Mesendoderm (in vitro differentiated cells): Measurements from ENCODE around the gene CARD9.
"Not testable (repeated sequence)": the region's sequence is repeated elsewhere in the genome, so short reads cannot be mapped to it uniquely, and the experiment has no call there.

Experiments used
- DNase-seq: peaks from one replicate; pipeline ENCODE4 v3.0.0; 2013
- H2AK5ac ChIP-seq: 2 replicates; pipeline ENCODE4 v1.6.1; 2013; ENCODE audit warnings: low read length, inconsistent platforms
- H2BK120ac ChIP-seq: 2 replicates; pipeline ENCODE4 v1.6.1; 2013; ENCODE audit warnings: low read depth, mild to moderate bottlenecking, low read length, moderate library complexity, mixed read lengths
- H2BK15ac ChIP-seq: replicated peaks from 2 replicates; pipeline ENCODE4 v1.6.1; 2013; ENCODE audit warnings: low read depth, mild to moderate bottlenecking, moderate library complexity
- H2BK5ac ChIP-seq: 2 replicates; pipeline ENCODE4 v1.6.1; 2013; ENCODE audit warnings: low read length, inconsistent platforms
- H3K18ac ChIP-seq: 2 replicates; pipeline ENCODE4 v1.6.1; 2013; ENCODE audit warnings: mild to moderate bottlenecking, low read length, mixed read lengths
- H3K23ac ChIP-seq: one replicate; pipeline ENCODE4 v1.6.1; 2013; ENCODE audit warnings: low read length
- H3K27ac ChIP-seq: 2 replicates; pipeline ENCODE4 v1.5.1; 2013; ENCODE audit warnings: low read depth, mild to moderate bottlenecking, inconsistent platforms, low read length, moderate library complexity
- H3K27me3 ChIP-seq: 2 replicates; pipeline ENCODE4 v1.6.1; 2013; ENCODE audit warnings: low read length, control low read depth, mild to moderate bottlenecking, inconsistent platforms; ENCODE audit not compliant: insufficient read depth, poor library complexity
- H3K36me3 ChIP-seq: 2 replicates; pipeline ENCODE4 v1.6.1; 2013; ENCODE audit warnings: low read length, inconsistent platforms; ENCODE audit not compliant: control insufficient read depth, insufficient read depth
- H3K4ac ChIP-seq: one replicate; pipeline ENCODE4 v1.6.1; 2013; ENCODE audit warnings: low read depth, mild to moderate bottlenecking, low read length, moderate library complexity
- H3K4me1 ChIP-seq: 2 replicates; pipeline ENCODE4 v1.6.1; 2013; ENCODE audit warnings: low read depth, low read length, inconsistent platforms; ENCODE audit not compliant: control insufficient read depth
- H3K4me2 ChIP-seq: 2 replicates; pipeline ENCODE4 v1.6.1; 2013; ENCODE audit warnings: low read length
- H3K4me3 ChIP-seq: 2 replicates; pipeline ENCODE4 v1.5.1; 2013; ENCODE audit warnings: mild to moderate bottlenecking, low read length
- H3K56ac ChIP-seq: one replicate; pipeline ENCODE4 v1.6.1; 2013; ENCODE audit warnings: low read length
- H3K79me1 ChIP-seq: 2 replicates; pipeline ENCODE4 v1.6.1; 2013; ENCODE audit warnings: low read length, inconsistent platforms
- H3K79me2 ChIP-seq: 2 replicates; pipeline ENCODE4 v1.6.1; 2013; ENCODE audit warnings: mild to moderate bottlenecking, low read length; ENCODE audit not compliant: control insufficient read depth, insufficient read depth
- H3K9ac ChIP-seq: 2 replicates; pipeline ENCODE4 v1.6.1; 2013; ENCODE audit warnings: low read length, inconsistent platforms
- H4K5ac ChIP-seq: one replicate; pipeline ENCODE4 v1.6.1; 2013; ENCODE audit warnings: low read length
- H4K8ac ChIP-seq: one replicate; pipeline ENCODE4 v1.6.1; 2013; ENCODE audit warnings: low read depth, mild to moderate bottlenecking, control low read depth, low read length, moderate library complexity
- WGBS: extraction: QIAGEN DNeasy Blood & Tissue Kit; methylation state at CpG from one replicate; pipeline ENCODE4 v1.1.7; 2013; ENCODE audit warnings: low lambda C conversion rate, missing lambda C conversion rate; ENCODE audit not compliant: insufficient coverage; ENCODE audit errors: extremely low coverage; 5-methylcytosine and 5-hydroxymethylcytosine counted together

The CARD9 gene

GRCh38 chr9:136354592-136355085 is 18.8 kb downstream of the CARD9 start:
- Histone ChIP-seq H3K9ac (no peak overlapping the region), H3K23ac (no peak overlapping the region), H3K4ac (no peak overlapping the region), H2AK5ac (no peak overlapping the region), H3K4me1 (no peaks in the 10 kb centered on the region), H3K4me2 (no peak overlapping the region), H4K5ac (no peak overlapping the region), H3K56ac (no peak overlapping the region), H4K8ac (no peak overlapping the region), H2BK120ac (no peak overlapping the region), H3K18ac (no peak overlapping the region), H2BK15ac (no peak overlapping the region), H3K4me3 (no peak overlapping the region), H3K79me1 (no peaks in the 10 kb centered on the region), H3K27me3 (no peaks in the 10 kb centered on the region), H2BK5ac (no peak overlapping the region), H3K36me3 (no peaks in the 10 kb centered on the region), H3K79me2 (no peaks in the 10 kb centered on the region), H3K27ac (no peak overlapping the region)
- no peak for DNase-seq
- no CpG with 5 or more reads among the region's 17 CpGs for WGBS

DNA sequence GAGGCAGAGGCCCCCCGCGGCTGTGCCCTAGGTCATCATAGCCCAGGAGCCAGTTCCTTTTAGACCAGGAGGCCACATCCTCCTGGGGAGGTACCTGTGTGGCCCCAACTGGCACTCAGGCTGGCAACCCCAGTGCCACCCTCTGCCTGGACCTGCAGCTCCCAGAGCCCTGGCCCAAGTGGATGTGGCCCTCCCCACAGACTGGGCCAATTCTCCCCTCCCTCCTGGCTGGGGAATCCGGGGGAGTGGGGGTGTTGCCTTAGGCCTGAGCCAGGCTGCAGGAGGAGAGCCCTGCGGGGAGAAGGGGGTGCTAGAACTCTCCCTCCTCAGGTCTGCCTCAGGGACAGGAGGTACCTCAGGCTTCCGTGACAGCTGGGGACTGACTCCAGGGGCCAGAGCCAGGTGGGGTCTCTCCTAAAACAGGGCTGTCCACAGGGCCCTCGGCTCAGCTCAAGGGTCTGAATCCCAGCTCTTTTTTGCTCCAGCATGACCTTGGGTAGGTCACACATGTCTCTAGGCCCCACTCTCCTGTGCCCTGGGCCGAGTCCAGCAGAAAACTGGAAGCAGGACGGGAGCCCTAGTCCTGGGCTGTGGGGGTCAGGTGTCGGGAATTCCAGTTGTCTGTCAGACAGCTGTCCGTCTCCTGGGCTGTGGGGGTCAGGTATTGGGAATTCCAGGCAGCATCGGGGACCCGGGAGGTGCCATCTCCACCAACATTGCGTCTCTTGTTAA is 19.5 kb downstream of the CARD9 start:
- H3K36me3 ChIP-seq, result no peaks in the 10 kb centered on the region
- no peak overlapping the region for H3K23ac ChIP-seq
- H3K79me2 ChIP-seq, result no peaks in the 10 kb centered on the region
- no CpG with 5 or more reads among the region's 13 CpGs for WGBS
- no peak overlapping the region for H3K56ac ChIP-seq
- H2BK5ac ChIP-seq, result no peak overlapping the region
- no peaks in the 10 kb centered on the region for H3K4me1 ChIP-seq
- no peak overlapping the region for H3K4me3 ChIP-seq
- H2BK15ac ChIP-seq, result no peak overlapping the region
- H4K8ac ChIP-seq, result no peak overlapping the region
- H3K4me2 ChIP-seq, result no peak overlapping the region
- H3K18ac ChIP-seq, result no peak overlapping the region
- H4K5ac ChIP-seq, result no peak overlapping the region
- no peak overlapping the region for H2BK120ac ChIP-seq
- no peak overlapping the region for H3K9ac ChIP-seq
- DNase-seq, result no peak
- no peaks in the 10 kb centered on the region for H3K27me3 ChIP-seq
- no peaks in the 10 kb centered on the region for H3K79me1 ChIP-seq
- H2AK5ac ChIP-seq, result no peak overlapping the region
- no peak overlapping the region for H3K4ac ChIP-seq
- H3K27ac ChIP-seq, result no peak overlapping the region

- no CpG with 5 or more reads among the region's 11 CpGs for WGBS
- no peak for DNase-seq
- Histone ChIP-seq H2BK120ac (no peak overlapping the region), H3K27ac (no peak overlapping the region), H2AK5ac (no peak overlapping the region), H3K9ac (no peak overlapping the region), H3K79me2 (no peaks in the 10 kb centered on the region), H3K4ac (no peak overlapping the region), H3K27me3 (no peaks in the 10 kb centered on the region), H3K36me3 (no peaks in the 10 kb centered on the region), H3K23ac (no peak overlapping the region), H4K5ac (no peak overlapping the region), H3K4me3 (no peak overlapping the region), H3K18ac (no peak overlapping the region), H2BK5ac (no peak overlapping the region), H3K79me1 (no peaks in the 10 kb centered on the region), H2BK15ac (no peak overlapping the region), H3K56ac (no peak overlapping the region), H3K4me1 (no peaks in the 10 kb centered on the region), H4K8ac (no peak overlapping the region), H3K4me2 (no peak overlapping the region)
Observed at GRCh38 chr9:136353088-136353487, 20.4 kb downstream of the CARD9 start.

GRCh38 chr9:136352682-136353081 is 20.8 kb downstream of the CARD9 start:
- no peak overlapping the region for H2AK5ac ChIP-seq
- no peak overlapping the region for H3K18ac ChIP-seq
- H4K5ac ChIP-seq, result no peak overlapping the region
- no peaks in the 10 kb centered on the region for H3K4me1 ChIP-seq
- H3K4me3 ChIP-seq, result no peak overlapping the region
- no peak overlapping the region for H2BK5ac ChIP-seq
- no peak overlapping the region for H3K9ac ChIP-seq
- H3K23ac ChIP-seq, result no peak overlapping the region
- no peak overlapping the region for H3K4ac ChIP-seq
- H3K27me3 ChIP-seq, result no peaks in the 10 kb centered on the region
- no peak overlapping the region for H2BK15ac ChIP-seq
- no peak overlapping the region for H2BK120ac ChIP-seq
- no peak overlapping the region for H3K4me2 ChIP-seq
- no peaks in the 10 kb centered on the region for H3K79me1 ChIP-seq
- no peak overlapping the region for H3K27ac ChIP-seq
- DNase-seq, result no peak
- no peaks in the 10 kb centered on the region for H3K79me2 ChIP-seq
- no peaks in the 10 kb centered on the region for H3K36me3 ChIP-seq
- no CpG with 5 or more reads among the region's 16 CpGs for WGBS
- no peak overlapping the region for H4K8ac ChIP-seq
- no peak overlapping the region for H3K56ac ChIP-seq

- H4K8ac ChIP-seq, H3K79me1 ChIP-seq, H3K9ac ChIP-seq, H2AK5ac ChIP-seq, H3K23ac ChIP-seq, H3K4me1 ChIP-seq, H2BK15ac ChIP-seq, H3K36me3 ChIP-seq, H3K4me2 ChIP-seq, H3K27me3 ChIP-seq, H3K27ac ChIP-seq, H4K5ac ChIP-seq, H2BK120ac ChIP-seq, DNase-seq, H3K79me2 ChIP-seq, H3K4me3 ChIP-seq, H3K18ac ChIP-seq, H2BK5ac ChIP-seq, H3K56ac ChIP-seq, H3K4ac ChIP-seq: not testable (repeated sequence)
- no CpG with 5 or more reads among the region's 24 CpGs for WGBS
Observed at GRCh38 chr9:136351868-136352267, 21.6 kb downstream of the CARD9 start.
